SK-N-SH treated with all-trans-retinoic acid at 6 μM for 48 hours (cell line): ENCODE data around the gene NAA50.

Experiments used
- BACH2 ChIP-seq: fragments of 250-450 bp; sonication (Bioruptor Pico); IDR thresholded peaks from 2 replicates; pipeline ENCODE4 v1.9.0; 2021; ENCODE audit warnings: mild to moderate bottlenecking, borderline replicate concordance
- ESRRG ChIP-seq: fragments of 250-450 bp; sonication (Bioruptor Pico); IDR thresholded peaks from 2 replicates; pipeline ENCODE4 v1.6.1; 2021; ENCODE audit warnings: mild to moderate bottlenecking
- GLIS3 ChIP-seq: fragments of 250-450 bp; sonication (Bioruptor Pico); IDR thresholded peaks from 2 replicates; pipeline ENCODE4 v1.5.0; 2020; ENCODE audit warnings: mild to moderate bottlenecking, moderate library complexity
- OSR1 ChIP-seq: fragments of 250-450 bp; sonication (Bioruptor Pico); IDR thresholded peaks from 2 replicates; pipeline ENCODE4 v1.8.0; 2022; ENCODE audit warnings: moderate library complexity, mild to moderate bottlenecking, inconsistent platforms
- SNAI2 ChIP-seq: fragments of 250-450 bp; sonication (Bioruptor Pico); IDR thresholded peaks from 2 replicates; pipeline ENCODE4 v1.5.0; 2020; ENCODE audit warnings: mild to moderate bottlenecking, moderate library complexity
- ZC3H10 ChIP-seq: fragments of 250-450 bp; sonication (Bioruptor Pico); IDR thresholded peaks from 2 replicates; pipeline ENCODE4 v1.5.1; 2021; ENCODE audit warnings: mild to moderate bottlenecking, moderate library complexity
- ZFP3 ChIP-seq: fragments of 250-450 bp; sonication (Bioruptor Pico); IDR thresholded peaks from 2 replicates; pipeline ENCODE4 v1.5.0; 2020; ENCODE audit warnings: mild to moderate bottlenecking, moderate library complexity
- ZFP30 ChIP-seq: fragments of 450-650 bp; formaldehyde crosslinking; IDR thresholded peaks from 2 replicates; pipeline ENCODE4 v1.5.0; 2022; ENCODE audit warnings: mild to moderate bottlenecking, moderate library complexity
- ZNF565 ChIP-seq: fragments of 450-650 bp; formaldehyde crosslinking; conservative IDR thresholded peaks from 2 replicates; pipeline ENCODE4 v1.5.0; 2020; ENCODE audit warnings: low read depth, mild to moderate bottlenecking, moderate library complexity
- TF ChIP-seq, protein P1 (sequence below): fragments of 250-450 bp; sonication (Bioruptor Pico); IDR thresholded peaks from 2 replicates; pipeline ENCODE4 v1.8.0; 2020; ENCODE audit warnings: mild to moderate bottlenecking, moderate library complexity, borderline replicate concordance
- TF ChIP-seq, protein P2 (sequence below): fragments of 250-450 bp; sonication (Bioruptor Pico); IDR thresholded peaks from 2 replicates; pipeline ENCODE4 v1.5.0; 2020; ENCODE audit warnings: mild to moderate bottlenecking, moderate library complexity

DNA sequence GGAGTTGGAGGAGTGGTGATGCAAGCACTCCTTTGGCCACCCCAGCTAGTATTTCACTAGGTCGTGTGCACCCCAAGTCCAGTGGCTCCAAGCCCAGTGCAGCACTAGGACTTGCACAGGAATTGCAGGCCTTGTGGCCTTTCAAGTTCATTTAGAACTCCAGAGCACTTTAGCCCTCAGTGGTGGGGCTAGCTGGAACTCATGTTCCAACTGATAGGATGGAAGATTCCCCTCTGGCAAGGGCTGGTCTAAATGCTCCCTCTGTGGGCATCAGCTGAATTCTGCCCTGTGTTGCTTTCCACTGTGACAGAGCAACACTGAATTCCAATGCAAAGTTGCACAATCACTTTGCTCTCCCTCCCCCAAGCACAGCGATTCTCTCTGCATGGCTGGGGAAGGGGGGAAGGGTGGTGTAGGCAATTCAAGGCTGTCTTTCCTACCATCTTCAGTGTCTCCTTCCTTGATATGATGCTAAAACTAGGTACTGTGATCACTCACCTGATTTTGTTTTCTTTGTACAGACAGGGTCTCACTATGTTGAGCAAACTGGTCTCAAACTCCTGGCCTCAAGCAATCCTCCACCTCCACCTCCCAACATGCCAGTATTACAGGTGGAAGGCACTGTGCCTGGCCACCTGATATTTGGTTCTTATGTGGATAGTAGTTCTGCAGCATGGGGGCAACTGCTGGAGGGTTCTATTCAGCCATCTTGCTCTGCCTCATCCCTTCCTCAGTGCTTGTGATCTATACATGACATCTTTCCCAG lies 59.9 kb downstream of the NAA50 start:
- TF ChIP-seq BACH2 (no peak), ZNF565 (no peak), GLIS3 (CRISPR knock-in tag) (no peak), ZC3H10 (no peak), OSR1 (CRISPR knock-in tag) (no peak), ZFP30 (CRISPR knock-in tag) (no peak), ZFP3 (CRISPR knock-in tag) (no peak), SNAI2 (no peak), ESRRG (CRISPR knock-in tag) (no peak)
- TF ChIP-seq, protein P1, sequence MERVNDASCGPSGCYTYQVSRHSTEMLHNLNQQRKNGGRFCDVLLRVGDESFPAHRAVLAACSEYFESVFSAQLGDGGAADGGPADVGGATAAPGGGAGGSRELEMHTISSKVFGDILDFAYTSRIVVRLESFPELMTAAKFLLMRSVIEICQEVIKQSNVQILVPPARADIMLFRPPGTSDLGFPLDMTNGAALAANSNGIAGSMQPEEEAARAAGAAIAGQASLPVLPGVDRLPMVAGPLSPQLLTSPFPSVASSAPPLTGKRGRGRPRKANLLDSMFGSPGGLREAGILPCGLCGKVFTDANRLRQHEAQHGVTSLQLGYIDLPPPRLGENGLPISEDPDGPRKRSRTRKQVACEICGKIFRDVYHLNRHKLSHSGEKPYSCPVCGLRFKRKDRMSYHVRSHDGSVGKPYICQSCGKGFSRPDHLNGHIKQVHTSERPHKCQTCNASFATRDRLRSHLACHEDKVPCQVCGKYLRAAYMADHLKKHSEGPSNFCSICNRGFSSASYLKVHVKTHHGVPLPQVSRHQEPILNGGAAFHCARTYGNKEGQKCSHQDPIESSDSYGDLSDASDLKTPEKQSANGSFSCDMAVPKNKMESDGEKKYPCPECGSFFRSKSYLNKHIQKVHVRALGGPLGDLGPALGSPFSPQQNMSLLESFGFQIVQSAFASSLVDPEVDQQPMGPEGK (CRISPR knock-in tag), result no peak
- TF ChIP-seq, protein P2, sequence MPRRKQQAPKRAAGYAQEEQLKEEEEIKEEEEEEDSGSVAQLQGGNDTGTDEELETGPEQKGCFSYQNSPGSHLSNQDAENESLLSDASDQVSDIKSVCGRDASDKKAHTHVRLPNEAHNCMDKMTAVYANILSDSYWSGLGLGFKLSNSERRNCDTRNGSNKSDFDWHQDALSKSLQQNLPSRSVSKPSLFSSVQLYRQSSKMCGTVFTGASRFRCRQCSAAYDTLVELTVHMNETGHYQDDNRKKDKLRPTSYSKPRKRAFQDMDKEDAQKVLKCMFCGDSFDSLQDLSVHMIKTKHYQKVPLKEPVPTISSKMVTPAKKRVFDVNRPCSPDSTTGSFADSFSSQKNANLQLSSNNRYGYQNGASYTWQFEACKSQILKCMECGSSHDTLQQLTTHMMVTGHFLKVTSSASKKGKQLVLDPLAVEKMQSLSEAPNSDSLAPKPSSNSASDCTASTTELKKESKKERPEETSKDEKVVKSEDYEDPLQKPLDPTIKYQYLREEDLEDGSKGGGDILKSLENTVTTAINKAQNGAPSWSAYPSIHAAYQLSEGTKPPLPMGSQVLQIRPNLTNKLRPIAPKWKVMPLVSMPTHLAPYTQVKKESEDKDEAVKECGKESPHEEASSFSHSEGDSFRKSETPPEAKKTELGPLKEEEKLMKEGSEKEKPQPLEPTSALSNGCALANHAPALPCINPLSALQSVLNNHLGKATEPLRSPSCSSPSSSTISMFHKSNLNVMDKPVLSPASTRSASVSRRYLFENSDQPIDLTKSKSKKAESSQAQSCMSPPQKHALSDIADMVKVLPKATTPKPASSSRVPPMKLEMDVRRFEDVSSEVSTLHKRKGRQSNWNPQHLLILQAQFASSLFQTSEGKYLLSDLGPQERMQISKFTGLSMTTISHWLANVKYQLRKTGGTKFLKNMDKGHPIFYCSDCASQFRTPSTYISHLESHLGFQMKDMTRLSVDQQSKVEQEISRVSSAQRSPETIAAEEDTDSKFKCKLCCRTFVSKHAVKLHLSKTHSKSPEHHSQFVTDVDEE (CRISPR knock-in tag), result no peak
